Transverse colon (tissue), 4 donors: ENCODE measurements around the gene XYLT1. TPM values are rescaled to one million over a fixed set of nuclear protein-coding genes. Genes with fewer than 3 reads are reported as not detected.

Source experiments
- DNase-seq: peaks from one replicate; pipeline ENCODE4 v3.0.0-alpha.2; 2019
- H3K27ac ChIP-seq, 4 donors: fragments of 200-600 bp; sonication (generic); 2 replicates each; pipeline ENCODE4 v1.5.1; 2016 to 2018; ENCODE audit warnings: inconsistent platforms in 4 of 4
- H3K27me3 ChIP-seq: fragments of 200-600 bp; sonication (generic); 2 replicates; pipeline ENCODE4 v1.5.1; 2017; ENCODE audit warnings: inconsistent platforms
- H3K36me3 ChIP-seq, 4 donors: fragments of 200-600 bp; sonication (generic); 2 replicates each; pipeline ENCODE4 v1.5.1; 2017 to 2019; ENCODE audit warnings: inconsistent platforms in 4 of 4
- H3K4me1 ChIP-seq, 4 donors: fragments of 200-600 bp; sonication (generic); 2 replicates each; pipeline ENCODE4 v1.5.1; 2017 to 2020; ENCODE audit warnings: inconsistent platforms in 4 of 4
- H3K4me3 ChIP-seq, 4 donors: fragments of 200-600 bp; sonication (generic); 1 replicate in 1 of 4; 2 replicates in 3 of 4; pipeline versions ENCODE4 v1.5.1 to v1.6.1; 2017 to 2019; ENCODE audit warnings: inconsistent platforms in 4 of 4
- H3K9me3 ChIP-seq, 2 donors: fragments of 200-600 bp; sonication (generic); 2 replicates each; pipeline ENCODE4 v1.5.1; 2017 to 2019; ENCODE audit warnings: inconsistent platforms in 2 of 2
- EP300 ChIP-seq: sonication (generic); formaldehyde crosslinking; IDR thresholded peaks from one replicate; pipeline ENCODE4 v1.6.1; 2017; ENCODE audit warnings: antibody characterized with exemption, low read depth
- POLR2A ChIP-seq: fragments of 450-650 bp; IDR thresholded peaks from one replicate; pipeline ENCODE4 v1.6.1; 2016; ENCODE audit warnings: antibody characterized with exemption, mild to moderate bottlenecking, moderate library complexity
- POLR2AphosphoS5 ChIP-seq, 3 donors: sonication (generic); formaldehyde crosslinking; IDR thresholded peaks; one replicate each; pipeline ENCODE4 v1.6.1; 2016; ENCODE audit warnings: antibody characterized with exemption in 3 of 3
- WGBS, 2 donors: methylation state at CpG; one replicate each; pipeline ENCODE4 v1.1.5; 2018; ENCODE audit warnings: low coverage in 1 of 2; 5-methylcytosine and 5-hydroxymethylcytosine counted together
- in situ Hi-C, 4 donors: fragments of 200-750 bp; cut with MboI; loops; one replicate each; pipeline versions ENCODE4 v1.15.0 to v1.15.1; 2017; ENCODE audit warnings: low sequenced_read_pairs in 3 of 4, low pct_ligation_motif_present in 1 of 4, low pct_unique_long_range_greater_than_20kb in 1 of 4
- intact Hi-C: fragments of 100-400 bp; cut with DNase I; formaldehyde crosslinking; loops from one replicate; pipeline ENCODE4 v1.15.1; 2023; ENCODE audit warnings: low total_unique reads
- total RNA-seq, 4 donors: library from RNA; depleted of rRNA; stranded (reverse); fragments of >200 nt; gene quantifications; one replicate each; pipeline ENCODE4 v1.1.0, GENCODE V29; 2016
- TF ChIP-seq, protein P1 (sequence below), 5 experiments: fragments of 200-600 bp in 3 of 5; fragments of 450-650 bp in 2 of 5; sonication (generic) in 3 of 5; IDR thresholded peaks; 1 replicate in 2 of 5; 2 replicates in 3 of 5; pipeline ENCODE4 v1.5.1; 2016 to 2017; ENCODE audit warnings: antibody characterized with exemption in 5 of 5, inconsistent platforms in 3 of 5, mild to moderate bottlenecking in 2 of 5, moderate library complexity in 1 of 5

Gene XYLT1
- total RNA-seq, 4 donors from 2014 or later, result 22.3 to 44.6 (median 39.4) TPM

DNA sequence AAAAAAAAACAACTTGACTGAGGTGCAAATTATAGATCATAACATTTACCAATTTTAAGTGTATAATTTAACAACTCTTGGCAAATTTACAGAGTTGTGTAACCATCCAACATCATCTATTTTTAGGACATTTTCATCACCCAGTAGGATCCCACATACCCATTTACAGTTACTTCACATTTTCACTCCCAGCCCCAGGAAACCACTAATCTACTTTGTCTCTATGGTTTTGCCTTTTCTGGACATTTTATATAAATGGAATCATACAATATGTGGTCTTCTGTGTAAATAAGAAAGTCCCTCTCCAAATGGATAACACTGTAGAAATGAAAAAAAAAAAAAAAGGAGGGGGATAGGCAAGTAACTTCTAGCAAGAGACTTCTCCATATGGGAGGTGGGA is 26.1 kb upstream of the XYLT1 start:
- Histone ChIP-seq H3K27ac (no peak overlapping the region), H3K27me3 (no peaks in the 10 kb centered on the region), H3K4me3 (no peak overlapping the region), H3K36me3 (no peaks in the 10 kb centered on the region), H3K4me1 (no peaks in the 10 kb centered on the region), H3K9me3 (no peaks in the 10 kb centered on the region)
- no peak for DNase-seq
- intact Hi-C loops (no loop called here), in situ Hi-C loops (no loop called here)
- TF ChIP-seq EP300, result no peak
- TF ChIP-seq, protein P1, sequence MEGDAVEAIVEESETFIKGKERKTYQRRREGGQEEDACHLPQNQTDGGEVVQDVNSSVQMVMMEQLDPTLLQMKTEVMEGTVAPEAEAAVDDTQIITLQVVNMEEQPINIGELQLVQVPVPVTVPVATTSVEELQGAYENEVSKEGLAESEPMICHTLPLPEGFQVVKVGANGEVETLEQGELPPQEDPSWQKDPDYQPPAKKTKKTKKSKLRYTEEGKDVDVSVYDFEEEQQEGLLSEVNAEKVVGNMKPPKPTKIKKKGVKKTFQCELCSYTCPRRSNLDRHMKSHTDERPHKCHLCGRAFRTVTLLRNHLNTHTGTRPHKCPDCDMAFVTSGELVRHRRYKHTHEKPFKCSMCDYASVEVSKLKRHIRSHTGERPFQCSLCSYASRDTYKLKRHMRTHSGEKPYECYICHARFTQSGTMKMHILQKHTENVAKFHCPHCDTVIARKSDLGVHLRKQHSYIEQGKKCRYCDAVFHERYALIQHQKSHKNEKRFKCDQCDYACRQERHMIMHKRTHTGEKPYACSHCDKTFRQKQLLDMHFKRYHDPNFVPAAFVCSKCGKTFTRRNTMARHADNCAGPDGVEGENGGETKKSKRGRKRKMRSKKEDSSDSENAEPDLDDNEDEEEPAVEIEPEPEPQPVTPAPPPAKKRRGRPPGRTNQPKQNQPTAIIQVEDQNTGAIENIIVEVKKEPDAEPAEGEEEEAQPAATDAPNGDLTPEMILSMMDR (IDR thresholded peaks at IDR 0.05), result no peak
- no peak for TF ChIP-seq POLR2AphosphoS5 (IDR thresholded peaks at IDR 0.05)
- no peak for TF ChIP-seq POLR2A

DNA sequence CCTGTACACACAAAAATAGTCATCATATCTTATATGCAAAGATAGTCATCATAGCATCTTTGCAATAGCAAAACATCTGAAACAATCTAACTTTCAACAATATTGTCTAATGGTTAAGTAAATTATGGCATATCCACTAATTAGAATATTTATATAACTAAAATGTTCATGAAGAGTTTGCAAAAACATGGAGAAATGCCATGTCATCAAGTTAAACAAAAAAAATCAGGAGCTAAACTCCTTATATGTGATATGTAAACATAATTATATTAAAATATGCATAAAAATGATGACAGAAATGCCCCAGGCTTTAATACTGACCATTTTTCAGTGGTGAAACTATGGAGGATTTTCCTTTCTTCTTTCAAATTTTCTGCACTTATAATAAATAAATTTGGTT is 22.3 kb upstream of the XYLT1 start:
- no peak overlapping the region for H3K27ac ChIP-seq
- H3K4me3 ChIP-seq, result no peak overlapping the region
- H3K27me3 ChIP-seq, result no peaks in the 10 kb centered on the region
- no peaks in the 10 kb centered on the region for H3K9me3 ChIP-seq
- DNase-seq, result no peak
- no peaks in the 10 kb centered on the region for H3K4me1 ChIP-seq
- intact Hi-C loops (no loop called here), in situ Hi-C loops (no loop called here)
- TF ChIP-seq POLR2AphosphoS5 (IDR thresholded peaks at IDR 0.05) (no peak), POLR2A (no peak), EP300 (no peak)
- TF ChIP-seq, protein P1 (IDR thresholded peaks at IDR 0.05), result no peak
- no peaks in the 10 kb centered on the region for H3K36me3 ChIP-seq

DNA sequence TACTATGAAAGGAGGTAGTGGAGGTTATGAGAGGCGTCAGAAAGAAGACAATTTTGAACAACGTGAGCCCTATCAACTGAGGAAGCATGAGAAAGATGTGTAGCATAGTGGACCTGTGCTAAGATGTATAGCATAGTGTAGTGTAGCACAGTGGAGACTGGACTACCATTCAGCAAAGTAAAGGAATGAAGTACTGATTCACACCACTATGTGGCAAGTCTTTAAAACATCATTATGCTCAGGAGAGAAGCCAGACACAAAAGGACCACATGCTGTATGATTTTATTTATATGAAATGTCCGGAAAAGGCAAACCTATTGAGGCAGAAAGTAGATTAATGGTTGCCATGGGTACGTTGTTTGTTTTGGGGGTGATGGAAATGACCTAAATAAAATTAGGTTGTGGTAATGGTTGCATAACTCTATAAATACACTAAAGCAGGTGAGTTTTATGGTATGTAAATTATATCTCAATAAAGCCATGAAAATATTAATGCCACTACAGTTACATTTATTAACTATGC is 20.4 kb upstream of the XYLT1 start:
- intact Hi-C loops, result no loop called here
- TF ChIP-seq, protein P1 (IDR thresholded peaks at IDR 0.05), result no peak
- no peak for TF ChIP-seq EP300
- no peak for TF ChIP-seq POLR2A
- no peak for TF ChIP-seq POLR2AphosphoS5 (IDR thresholded peaks at IDR 0.05)
- Histone ChIP-seq H3K4me3 (no peak overlapping the region), H3K36me3 (no peaks in the 10 kb centered on the region), H3K27me3 (no peaks in the 10 kb centered on the region), H3K9me3 (no peaks in the 10 kb centered on the region), H3K4me1 (no peaks in the 10 kb centered on the region), H3K27ac (no peak overlapping the region)
- WGBS, 2 donors, result 56 to 62% methylated on average over 4 of the region's 4 CpGs
- in situ Hi-C loops, result no loop called here
- no peak for DNase-seq

DNA sequence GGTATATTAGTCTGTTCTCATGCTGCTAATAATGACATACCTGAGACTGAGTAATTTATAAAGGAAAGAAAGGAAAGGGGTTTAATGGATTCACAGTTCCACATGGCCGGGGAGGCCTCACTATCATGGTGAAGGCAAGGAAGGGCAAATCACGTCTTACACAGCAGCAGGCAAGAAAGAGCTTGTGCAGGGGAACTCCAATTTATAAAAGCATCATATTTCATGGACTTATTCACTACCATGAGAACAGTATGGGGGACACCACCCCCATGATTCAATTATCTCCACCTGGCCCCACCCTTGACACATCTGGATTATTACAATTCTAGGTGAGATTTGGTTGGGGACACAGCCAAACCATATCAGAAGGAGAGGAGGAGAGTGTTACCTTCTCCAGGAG is 17.7 kb upstream of the XYLT1 start:
- H3K4me3 ChIP-seq, result no peak overlapping the region
- no peak overlapping the region for H3K27ac ChIP-seq
- intact Hi-C loops, result no loop called here
- H3K27me3 ChIP-seq, result no peaks in the 10 kb centered on the region
- no peaks in the 10 kb centered on the region for H3K9me3 ChIP-seq
- DNase-seq, result no peak
- TF ChIP-seq, protein P1 (IDR thresholded peaks at IDR 0.05), result no peak
- TF ChIP-seq EP300 (no peak), POLR2AphosphoS5 (IDR thresholded peaks at IDR 0.05) (no peak), POLR2A (no peak)
- H3K4me1 ChIP-seq, result no peaks in the 10 kb centered on the region
- WGBS, 2 donors, result 88 to 100% methylated on average over 2 of the region's 2 CpGs
- in situ Hi-C loops, result no loop called here
- no peaks in the 10 kb centered on the region for H3K36me3 ChIP-seq
